A549 (cell line): ENCODE results near the gene MARCHF10.

Source experiments
- CTCF ChIP-seq: fragments of >200 bp; sonication (Bioruptor Twin); formaldehyde crosslinking; IDR thresholded peaks from 3 replicates; pipeline ENCODE4 v1.5.1; 2016
- JUN ChIP-seq, 2 experiments: fragments of >200 bp; sonication (Bioruptor Twin); formaldehyde crosslinking; IDR thresholded peaks; 2 replicates in 1 of 2; 3 replicates in 1 of 2; pipeline ENCODE4 v1.6.1; 2016 to 2017
- JUNB ChIP-seq: fragments of >200 bp; sonication (Bioruptor Twin); formaldehyde crosslinking; IDR thresholded peaks from 2 replicates; pipeline ENCODE4 v1.6.1; 2016
- KDM1A ChIP-seq: fragments of 200-600 bp; sonication (generic); IDR thresholded peaks from 2 replicates; pipeline ENCODE4 v1.6.1; 2016; ENCODE audit warnings: low read depth, mild to moderate bottlenecking
- NPAS2 ChIP-seq: fragments of 250-450 bp; sonication (Bioruptor Pico); IDR thresholded peaks from 2 replicates; pipeline ENCODE4 v1.8.0; 2022; ENCODE audit warnings: mild to moderate bottlenecking, moderate library complexity, borderline replicate concordance
- PBX3 ChIP-seq: IDR thresholded peaks from 2 replicates; pipeline ENCODE4 v1.6.1; 2012
- POLR2A ChIP-seq: IDR thresholded peaks from 2 replicates; pipeline ENCODE4 v1.6.1; 2012; ENCODE audit warnings: mild to moderate bottlenecking, low read length
- RFX5 ChIP-seq: fragments of 450-650 bp; IDR thresholded peaks from 2 replicates; pipeline ENCODE4 v1.7.1; 2014; ENCODE audit warnings: antibody characterized with exemption, mild to moderate bottlenecking, moderate library complexity
- SMC3 ChIP-seq: fragments of >200 bp; sonication (Bioruptor Twin); formaldehyde crosslinking; IDR thresholded peaks from 3 replicates; pipeline ENCODE4 v1.6.1; 2018; ENCODE audit warnings: inconsistent platforms
- ZC3H11A ChIP-seq: fragments of 450-650 bp; IDR thresholded peaks from 2 replicates; pipeline ENCODE4 v1.6.1; 2014; ENCODE audit warnings: antibody characterized with exemption, mild to moderate bottlenecking
- TF ChIP-seq, protein P1 (sequence below): fragments of 450-650 bp; IDR thresholded peaks from 2 replicates; pipeline ENCODE4 v1.6.1; 2014; ENCODE audit warnings: antibody characterized with exemption
- TF ChIP-seq, protein P2 (sequence below): IDR thresholded peaks from 2 replicates; pipeline ENCODE4 v1.6.1; 2012

- TF ChIP-seq CTCF (no peak), SMC3 (no peak), JUNB (peak; percentile 81), POLR2A (no peak), NPAS2 (CRISPR knock-in tag) (no peak), ZC3H11A (no peak), PBX3 (no peak), JUN (IDR thresholded peaks at IDR 0.05) (peak in 1 of 2 experiments; percentile 48; a peak in 2 of 5 replicates), RFX5 (0 out of 2 replicates have a peak, but pooled peaks have one; percentile 6), KDM1A (no peak)
- TF ChIP-seq, protein P1, sequence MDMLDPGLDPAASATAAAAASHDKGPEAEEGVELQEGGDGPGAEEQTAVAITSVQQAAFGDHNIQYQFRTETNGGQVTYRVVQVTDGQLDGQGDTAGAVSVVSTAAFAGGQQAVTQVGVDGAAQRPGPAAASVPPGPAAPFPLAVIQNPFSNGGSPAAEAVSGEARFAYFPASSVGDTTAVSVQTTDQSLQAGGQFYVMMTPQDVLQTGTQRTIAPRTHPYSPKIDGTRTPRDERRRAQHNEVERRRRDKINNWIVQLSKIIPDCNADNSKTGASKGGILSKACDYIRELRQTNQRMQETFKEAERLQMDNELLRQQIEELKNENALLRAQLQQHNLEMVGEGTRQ = no peak
- TF ChIP-seq, protein P2, sequence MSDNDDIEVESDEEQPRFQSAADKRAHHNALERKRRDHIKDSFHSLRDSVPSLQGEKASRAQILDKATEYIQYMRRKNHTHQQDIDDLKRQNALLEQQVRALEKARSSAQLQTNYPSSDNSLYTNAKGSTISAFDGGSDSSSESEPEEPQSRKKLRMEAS = peak; percentile 46
These were observed 16.4 kb upstream of the MARCHF10 start for GRCh38 chr17:62824290-62825131.
